HG03280 (cell line): Measurements from ENCODE around the gene AADAC.
"Not testable (repeated sequence)": the region's sequence is repeated elsewhere in the genome, so short reads cannot be mapped to it uniquely, and the experiment has no call there.

Source experiments
- ATAC-seq: cut with Tn5 transposase; IDR thresholded peaks from one replicate; pipeline ENCODE4 v1.9.1; 2021; ENCODE audit warnings: mild to moderate bottlenecking, moderate library complexity; ENCODE audit not compliant: unreplicated experiment

The AADAC gene, protein sequence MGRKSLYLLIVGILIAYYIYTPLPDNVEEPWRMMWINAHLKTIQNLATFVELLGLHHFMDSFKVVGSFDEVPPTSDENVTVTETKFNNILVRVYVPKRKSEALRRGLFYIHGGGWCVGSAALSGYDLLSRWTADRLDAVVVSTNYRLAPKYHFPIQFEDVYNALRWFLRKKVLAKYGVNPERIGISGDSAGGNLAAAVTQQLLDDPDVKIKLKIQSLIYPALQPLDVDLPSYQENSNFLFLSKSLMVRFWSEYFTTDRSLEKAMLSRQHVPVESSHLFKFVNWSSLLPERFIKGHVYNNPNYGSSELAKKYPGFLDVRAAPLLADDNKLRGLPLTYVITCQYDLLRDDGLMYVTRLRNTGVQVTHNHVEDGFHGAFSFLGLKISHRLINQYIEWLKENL

DNA sequence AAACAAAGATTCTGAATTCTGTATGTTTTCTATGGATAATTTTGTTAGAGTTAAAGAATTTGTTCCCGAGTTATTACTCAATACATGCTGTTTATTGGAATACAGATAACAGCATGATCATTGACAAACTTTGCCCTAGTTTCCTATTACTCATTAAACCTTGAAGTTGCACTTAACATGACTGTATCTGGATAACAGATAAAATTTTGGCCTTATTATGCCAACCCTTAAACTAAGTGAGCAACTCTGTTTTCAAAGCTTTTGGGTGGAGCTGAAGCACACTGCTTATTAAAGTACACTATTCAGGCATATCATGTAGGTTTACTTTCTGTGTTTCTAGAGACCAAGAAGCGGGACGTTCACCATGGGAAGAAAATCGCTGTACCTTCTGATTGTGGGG lies at the start of gene AADAC:
Gene AADAC (plus strand): TSS at position 318 of the 400 bp plus-strand sequence. CDS start 47 bp downstream, at position 365.
- ATAC-seq, result no peak

DNA sequence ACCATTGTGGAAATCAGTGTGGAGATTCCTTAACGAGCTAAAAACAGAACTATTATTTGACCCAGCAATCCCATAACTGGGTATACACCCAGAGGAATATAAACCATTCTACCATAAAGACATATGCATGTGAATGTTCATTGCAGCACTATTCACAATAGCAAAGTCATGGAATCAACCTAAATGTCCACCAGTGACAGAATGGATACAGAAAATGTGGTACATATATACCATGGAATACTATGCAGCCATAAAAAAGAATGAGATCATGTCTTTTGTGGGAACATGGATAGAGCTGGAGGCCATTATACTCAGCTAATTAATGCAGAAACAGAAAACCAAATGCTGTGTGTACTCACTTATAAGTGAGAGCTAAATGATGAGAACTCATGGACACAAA lies 49.2 kb upstream of the AADAC start:
- not testable (repeated sequence) for ATAC-seq

DNA sequence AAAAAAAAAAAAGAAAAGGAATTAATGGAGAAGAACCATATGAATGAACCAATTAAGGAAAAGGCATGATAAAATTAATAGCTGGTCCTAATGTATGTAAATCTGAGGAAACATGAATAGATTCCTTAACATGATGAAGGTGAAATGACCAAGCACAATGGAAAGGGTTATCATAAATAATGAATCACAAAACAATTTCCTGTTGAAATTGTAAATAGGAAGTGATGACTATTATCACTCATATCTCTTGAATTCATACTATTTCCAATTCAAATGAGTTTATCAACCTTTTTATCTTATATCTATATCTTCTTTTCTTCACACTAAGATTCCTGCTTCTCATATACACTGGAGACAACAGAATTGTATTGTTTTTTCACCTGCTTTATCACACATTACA lies 48.2 kb upstream of the AADAC start:
- ATAC-seq, result no peak

DNA sequence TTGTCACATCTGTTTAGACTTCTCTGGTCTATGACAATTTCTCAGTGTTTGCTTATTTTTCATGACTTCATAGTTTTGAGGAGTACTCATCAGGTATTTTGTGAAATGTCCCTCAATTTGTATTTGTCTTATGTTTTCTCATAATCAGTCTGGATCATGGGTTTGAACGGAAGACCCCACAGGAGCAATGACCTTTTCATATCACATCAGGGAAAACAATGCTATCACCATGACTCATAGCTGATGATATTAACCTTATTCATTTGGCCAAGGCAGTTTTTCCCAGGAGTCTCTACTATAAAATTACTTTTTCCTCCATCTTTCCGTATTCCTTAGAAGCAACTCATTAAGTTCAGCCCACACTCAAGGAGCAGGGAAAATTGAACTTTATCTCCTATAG lies 47.5 kb upstream of the AADAC start:
- ATAC-seq, result no peak

DNA sequence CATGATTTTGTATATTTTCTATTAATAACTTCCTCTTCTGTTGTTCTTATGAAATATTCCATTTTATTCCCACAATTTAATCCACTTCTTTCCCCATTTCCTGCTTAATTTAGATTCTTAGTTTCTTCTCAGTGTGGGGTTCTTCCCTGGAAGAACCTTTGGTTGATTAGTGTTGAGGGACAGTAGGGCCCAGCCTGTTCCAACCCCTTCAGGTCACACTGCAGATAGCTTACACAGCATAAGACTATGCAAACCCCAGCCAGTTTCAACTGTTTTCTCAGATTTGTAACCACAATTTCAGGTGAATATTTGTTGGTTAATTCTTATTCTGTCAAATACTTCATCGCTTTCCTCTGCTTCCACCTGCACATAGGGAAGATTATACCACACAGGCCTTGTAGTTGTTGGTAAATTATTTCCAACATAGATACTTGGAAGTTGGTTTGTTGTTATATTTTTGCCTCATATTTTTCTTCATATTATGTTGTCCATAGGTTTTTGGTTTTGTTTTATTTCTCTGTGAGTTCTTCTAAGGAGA lies 45.5 kb upstream of the AADAC start:
- ATAC-seq, result no peak

DNA sequence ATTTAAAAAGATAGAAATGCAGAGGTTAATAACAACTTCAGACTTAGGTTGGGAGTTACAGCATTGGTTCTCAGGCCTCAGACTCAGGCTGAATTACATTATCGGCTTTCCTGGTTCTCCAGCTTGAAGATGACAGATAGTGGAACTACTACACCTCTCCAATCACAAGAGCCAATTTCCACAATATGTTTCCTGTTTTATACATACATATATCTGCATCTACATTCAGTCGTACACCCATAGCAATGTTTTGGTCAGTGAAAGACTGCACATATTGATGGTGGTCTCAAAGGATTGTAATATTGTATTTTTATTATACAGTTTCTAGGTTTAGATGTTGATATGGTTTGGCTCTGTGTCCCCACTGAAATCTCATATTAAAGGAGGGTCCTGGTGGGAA lies 44.7 kb upstream of the AADAC start:
- ATAC-seq, result no peak

DNA sequence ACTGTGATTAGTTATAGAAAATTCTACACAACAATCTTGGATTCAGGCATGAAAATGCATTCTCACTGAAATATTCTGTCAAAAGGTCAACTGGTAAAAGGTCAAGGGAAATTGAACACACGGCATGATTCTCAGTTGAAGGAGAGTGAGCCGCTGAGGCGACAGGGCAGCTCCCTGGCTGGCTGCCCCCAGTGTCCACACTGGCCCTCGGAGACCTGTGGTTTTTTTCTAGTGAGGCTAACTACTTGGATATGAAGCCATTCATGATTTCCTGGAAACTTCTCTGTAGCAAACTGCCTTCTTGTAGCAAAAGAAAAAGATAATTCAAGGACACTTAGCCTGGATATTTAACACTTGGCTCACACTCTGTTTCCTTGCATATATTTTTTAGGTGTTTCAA lies 43.0 kb upstream of the AADAC start:
- ATAC-seq, result no peak

DNA sequence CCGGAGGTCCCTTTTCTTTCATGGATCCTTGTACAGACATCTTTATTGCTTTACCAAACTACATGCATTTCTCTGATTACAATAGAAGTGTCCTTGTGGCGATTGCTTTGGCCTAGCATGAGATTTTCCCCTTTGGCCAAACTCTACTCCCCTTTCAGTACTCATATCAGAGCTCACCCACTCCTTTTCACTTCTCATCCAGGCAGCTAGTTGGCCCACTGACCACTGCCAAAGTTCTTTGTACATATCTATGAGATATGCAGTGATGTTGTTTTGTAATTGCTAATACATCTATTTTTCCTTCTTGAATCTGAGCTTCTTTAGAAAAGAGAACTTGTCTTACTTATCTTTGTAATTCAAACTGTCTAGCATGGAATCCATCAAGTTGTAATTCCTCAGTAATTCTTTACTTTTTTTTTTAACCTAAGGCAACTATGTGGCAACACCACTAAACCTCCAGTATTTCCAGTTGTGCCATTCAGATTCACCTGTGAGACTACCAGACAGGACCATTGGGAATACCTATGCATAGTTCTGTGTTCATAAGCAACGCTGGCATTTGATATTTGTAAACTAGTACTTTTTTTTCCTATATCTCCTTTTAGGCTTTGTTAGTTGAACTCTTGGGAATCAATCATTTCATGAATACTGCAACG lies 41.0 kb upstream of the AADAC start:
- ATAC-seq, result no peak

DNA sequence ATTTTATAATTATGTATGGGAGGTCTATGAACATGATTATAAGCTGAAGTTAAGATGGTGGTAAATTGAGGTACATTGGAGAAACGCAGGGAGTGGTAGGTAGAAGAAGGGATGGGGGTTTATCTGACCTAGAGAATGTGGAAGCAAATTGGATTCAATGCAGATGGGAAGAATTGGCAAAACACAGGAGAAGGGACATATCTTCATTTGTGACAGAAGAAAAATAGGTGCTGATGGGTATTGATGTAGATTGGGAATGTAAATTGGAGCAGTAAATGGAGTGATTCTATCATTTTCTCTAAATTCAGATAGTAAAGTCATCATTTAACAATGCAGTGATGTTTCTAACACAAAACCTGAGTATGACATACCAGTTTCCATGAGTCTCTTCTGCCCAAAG lies 39.7 kb upstream of the AADAC start:
- ATAC-seq, result no peak

DNA sequence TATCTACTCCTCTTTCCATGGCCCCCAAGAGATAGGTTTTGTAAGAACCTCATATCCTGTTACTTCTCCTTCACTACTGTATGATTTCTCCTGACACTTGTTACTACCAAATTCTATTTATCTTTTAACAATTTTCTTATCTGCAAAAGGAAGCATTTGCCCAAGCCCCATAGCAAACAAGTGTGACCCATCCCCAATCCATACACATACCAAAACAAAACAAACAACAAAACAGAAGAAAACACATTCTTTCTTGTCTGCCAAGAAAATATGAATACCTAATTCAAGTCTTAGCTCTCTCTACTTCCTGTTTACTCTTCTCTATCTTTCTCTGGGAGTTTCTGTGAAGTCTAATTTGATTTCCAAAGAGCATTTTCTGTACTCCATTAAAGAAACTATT lies 39.0 kb upstream of the AADAC start:
- ATAC-seq, result no peak

DNA sequence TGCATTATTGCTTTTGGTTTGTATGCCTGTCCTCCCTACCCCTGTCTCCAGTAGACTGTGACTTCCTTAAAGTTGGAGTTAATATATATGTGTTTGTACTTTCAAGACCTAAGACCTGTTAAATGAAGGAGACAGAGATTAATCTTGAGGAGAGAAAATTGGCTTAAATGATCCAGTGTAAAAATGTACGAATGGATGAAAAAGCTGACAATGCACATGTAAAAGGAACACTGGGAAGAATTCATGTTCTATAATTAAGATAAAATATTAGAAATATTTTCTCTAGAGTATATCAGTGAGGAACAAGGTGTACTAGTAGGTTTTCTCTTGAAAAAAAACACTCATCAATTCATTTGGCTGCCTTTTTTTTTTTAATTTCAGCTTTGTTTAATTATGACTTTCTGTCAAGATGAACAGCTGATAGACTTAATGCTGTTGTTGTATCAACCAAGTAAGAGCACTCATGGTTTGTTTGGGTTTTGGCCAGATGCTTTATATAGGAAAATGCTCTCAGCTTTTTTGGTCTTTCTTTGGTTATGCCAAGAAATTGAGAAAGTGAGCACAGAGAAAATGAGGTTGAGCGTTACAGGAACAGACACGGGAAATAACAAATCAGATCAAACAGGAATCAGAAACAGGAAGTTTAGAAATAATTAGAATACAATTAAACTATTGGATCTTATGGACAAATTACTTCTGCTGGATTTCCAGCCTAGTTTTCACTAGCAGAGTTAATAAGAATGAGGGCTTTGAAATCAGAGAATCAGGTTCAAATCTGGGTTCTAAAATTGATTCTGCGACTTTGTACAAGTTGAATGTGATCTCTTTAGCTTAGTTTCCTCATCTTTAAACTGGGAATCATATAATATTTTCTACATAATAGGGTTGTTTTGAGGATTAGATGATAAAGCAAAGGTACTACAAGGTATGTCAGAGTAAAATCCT lies 38.3 kb upstream of the AADAC start:
- no peak for ATAC-seq

DNA sequence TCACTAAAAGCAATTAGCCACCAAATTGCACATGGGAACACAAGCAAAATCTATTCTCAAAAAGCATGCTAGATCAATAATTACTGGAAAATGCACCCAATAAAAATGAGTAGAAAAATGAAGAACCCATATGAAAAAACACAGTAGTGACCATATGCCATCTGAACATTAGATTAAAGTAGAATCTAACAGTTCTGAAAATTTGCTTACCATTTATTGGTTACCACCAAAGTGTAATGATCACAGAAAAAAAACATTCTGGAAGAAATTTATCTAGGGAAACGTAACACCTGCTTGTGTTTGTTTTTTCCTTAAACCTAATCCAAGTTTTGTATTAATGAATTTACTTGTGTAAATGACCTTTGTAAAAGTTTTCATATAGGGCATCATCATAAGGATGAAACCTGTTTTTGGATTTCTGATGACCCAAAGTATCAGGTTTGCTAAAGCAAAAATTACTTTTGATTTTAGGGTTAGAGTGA lies 37.6 kb upstream of the AADAC start:
- no peak for ATAC-seq

DNA sequence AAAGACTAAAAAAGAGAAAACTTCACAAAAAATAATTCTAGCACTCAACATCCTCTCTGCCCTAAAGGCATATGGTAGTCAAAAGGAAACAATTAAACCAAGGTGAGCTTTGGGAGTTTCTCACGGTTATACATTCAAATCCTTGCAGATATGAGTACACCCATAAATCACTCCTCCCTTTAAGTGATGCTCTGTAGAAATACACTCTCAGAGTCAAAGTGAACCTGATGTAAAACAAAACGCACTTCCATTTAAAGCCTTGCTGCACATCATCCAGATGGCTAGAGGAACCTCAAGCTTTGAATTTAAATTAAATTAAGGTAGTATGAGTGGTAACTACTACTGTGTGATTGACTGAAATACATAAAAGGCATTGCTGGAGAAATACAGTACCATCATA lies 36.0 kb upstream of the AADAC start:
- no peak for ATAC-seq

DNA sequence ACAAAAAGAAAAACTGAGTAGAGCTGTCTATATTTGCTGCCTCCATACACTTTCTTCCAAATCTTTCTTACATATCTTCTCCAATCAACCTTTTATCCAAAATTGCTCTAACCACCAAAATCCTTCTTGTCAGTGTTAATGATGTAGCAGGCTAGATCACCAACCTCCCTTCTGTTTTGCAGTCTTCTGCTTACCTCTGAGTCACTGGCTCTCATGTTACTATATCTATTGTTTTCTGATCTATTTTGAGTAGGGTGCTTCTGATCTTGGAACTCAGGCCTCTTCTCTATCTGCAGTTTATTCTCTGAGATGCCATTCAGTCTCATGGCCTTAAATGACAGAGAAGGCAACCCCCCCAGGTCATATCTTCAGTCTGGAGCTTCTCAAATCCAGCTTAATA lies 26.3 kb upstream of the AADAC start:
- no peak for ATAC-seq

DNA sequence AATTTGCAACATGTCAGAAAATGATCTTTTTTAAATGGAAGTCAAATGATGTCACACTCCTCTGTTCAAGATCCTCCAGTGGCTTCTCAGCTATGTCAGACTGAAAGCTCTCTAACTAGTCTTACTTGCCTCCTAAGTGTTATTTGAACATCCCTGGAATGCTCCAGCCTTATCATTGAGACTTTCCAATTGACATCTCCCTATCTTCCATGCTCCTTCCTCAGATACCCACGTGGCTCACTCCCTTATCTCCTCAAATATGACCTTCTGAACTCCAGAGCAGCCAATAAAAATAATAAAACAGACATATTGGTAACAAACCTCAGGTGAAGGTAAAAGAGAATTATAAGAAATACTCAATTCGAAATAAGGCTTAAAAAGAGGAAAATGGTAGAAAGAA lies 25.5 kb upstream of the AADAC start:
- ATAC-seq, result no peak

DNA sequence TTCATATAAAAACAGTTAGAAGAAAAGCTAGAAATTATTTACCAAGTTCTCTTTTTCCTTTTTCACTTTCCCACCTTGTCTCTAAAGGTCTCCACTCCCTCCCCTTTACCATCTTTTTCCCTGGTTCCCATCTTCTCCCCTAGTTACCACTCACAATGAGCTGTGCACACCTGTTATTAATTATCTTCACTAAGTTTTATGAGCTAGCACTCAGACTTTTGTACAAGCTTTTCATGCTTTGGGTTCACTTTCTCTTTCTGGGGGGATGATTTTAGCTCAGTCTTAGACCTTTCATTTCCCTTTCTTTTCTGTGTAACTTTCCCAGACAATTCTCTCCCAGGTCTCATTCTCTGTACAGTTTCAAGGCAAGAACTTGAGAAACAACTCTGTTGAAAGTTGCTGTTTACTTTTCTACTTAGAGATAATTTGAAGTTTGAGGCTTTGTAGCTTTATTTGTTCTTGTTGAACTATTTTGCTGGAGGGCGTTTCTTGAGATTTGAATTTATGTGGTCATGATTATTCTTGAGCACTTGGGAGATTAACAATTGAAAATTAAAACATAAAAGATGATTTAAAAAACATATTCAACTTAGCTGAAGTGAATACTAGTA lies 24.0 kb upstream of the AADAC start:
- no peak for ATAC-seq

DNA sequence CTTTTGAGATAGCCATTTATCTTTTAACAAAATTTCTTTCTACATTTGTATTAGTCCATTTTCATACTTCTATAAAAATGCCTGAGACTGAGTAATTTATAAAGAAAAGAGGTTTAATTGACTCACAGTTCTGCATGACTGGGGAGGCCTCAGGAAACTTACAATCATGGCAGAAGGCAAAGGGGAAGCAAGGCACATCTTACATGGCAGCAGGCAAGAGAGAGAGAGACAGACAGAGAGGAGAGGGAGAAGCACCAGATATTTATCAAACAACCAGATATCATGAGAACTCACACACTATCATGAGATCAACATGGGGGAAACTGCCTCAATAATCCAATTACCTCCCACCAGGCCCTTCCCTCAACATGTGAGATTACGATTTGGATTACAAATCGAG lies 23.2 kb upstream of the AADAC start:
- ATAC-seq, result not testable (repeated sequence)

DNA sequence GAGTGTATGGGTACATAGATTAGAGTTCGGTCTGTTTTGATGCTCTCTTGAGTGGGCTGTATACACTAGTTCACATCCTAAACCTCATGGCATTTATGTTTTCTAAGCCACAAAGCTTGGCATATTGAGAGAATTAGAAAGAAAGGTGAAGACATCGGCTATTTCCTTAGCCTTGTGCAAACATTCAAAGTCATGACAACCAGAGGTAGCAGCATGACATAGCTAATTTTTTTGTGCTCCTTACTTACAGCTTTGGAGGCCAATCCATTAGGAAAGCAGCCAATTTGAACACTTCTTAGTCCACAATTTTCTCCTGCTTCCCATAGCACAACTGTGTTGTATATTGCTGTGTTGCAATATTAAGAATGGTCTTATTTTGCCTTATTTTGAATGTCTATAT lies 21.5 kb upstream of the AADAC start:
- no peak for ATAC-seq

DNA sequence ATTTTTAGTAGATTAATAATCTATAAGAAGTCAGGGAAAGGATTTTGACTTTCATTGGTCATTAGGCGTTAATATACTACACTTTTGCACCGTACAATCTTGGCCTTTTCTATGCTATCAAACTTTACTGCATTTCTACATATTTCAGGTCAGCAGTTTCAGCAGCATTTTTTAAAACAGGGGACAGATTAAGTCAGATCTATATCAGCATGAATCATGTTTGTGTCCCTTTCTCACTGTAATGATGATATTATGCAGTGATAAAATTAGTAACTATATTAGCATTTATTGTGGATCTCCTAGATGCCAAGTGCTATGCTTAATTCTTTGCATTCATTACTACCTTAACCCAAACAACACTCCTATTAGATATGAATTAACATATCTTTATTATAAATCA lies 20.3 kb upstream of the AADAC start:
- ATAC-seq, result no peak

DNA sequence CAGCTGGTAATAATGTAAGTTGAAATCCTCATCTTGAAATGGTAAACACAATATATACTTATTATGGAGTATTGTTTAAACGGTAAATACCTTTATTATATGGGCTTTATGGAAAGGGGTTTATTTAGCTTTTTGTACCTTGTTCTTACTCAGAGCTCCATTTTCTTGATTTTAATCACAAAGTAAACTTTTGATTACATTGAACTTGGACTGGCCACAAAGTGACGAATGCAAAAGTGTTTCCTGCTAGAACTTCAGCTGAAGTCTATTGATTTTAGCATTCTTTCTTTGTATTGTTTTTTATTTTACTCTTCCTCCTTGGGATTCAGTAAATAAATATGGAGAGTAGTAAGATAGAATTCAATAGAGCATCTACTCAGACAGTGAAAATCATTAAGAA lies 19.8 kb upstream of the AADAC start:
- no peak for ATAC-seq

DNA sequence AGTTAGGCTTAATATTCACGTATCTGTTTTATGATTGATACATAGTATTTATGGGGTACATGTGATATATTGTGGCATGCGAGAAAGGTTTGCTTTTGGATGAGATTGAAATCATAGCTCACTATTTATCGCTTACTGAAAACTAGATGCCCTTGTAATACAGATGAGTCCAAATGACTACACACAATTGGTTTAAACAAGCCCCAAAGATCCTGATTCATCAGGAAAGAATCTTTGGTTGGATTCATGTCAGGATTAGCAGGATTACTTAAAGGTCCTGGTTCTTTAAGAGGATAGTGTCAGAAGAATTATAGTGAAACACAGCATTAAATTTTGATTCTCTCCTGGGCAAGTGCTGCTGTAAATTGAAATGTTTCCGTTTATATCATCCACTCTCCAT lies 18.6 kb upstream of the AADAC start:
- no peak for ATAC-seq
